ENCODE data around the gene DLG3. TPM values are rescaled to one million over a fixed set of nuclear protein-coding genes. Genes with fewer than 3 reads are reported as not detected.
A peak's percentile ranks its signal among the peaks of the same experiment; 100 is the strongest.

DLG3 gene
- polyA plus RNA-seq, 1 experiment: 9.8 TPM

DNA sequence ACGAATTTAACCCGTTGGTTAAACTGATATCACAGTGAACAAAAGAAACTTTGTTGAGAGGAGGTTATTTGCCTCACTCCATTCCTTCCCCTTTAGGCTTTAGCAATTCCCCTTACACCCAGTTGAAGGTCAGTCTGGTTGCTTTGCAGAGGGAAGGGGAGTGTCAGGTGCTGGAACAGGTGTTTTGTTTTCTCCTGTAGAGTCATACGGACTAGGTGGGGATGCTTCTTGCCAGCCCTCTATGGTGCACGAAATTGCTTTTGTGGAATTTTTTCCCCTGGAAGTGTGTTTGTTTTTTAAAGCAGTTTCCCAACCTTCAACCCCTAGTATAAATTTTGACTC is 33.1 kb downstream of the DLG3 start:
- POLR2A ChIA-PET: no interaction called here
- CTCF ChIA-PET: interaction anchor here (0.6 to 1.0 kb wide), 2 partner anchors 26 to 281 kb away, joined by 3 read pairs; no protein-coding TSS in a partner anchor
- Histone ChIP-seq H3K36me3 (ENCODE audit: control insufficient read depth, insufficient read depth, low read length) (no peaks in the 10 kb centered on the region), H3K4me3 (ENCODE audit: low read depth, low read length) (no peak overlapping the region), H3K27me3 (ENCODE audit: control insufficient read depth, insufficient read depth, low read length) (no peaks in the 10 kb centered on the region)
- no peak for DNase-seq (ENCODE audit: low read depth)
- no peak for TF ChIP-seq CTCF (IDR thresholded peaks at IDR 0.05; ENCODE audit: insufficient read depth, low read depth, low read length)

- DNase-seq (ENCODE audit: low read depth): no peak
- H3K27me3 ChIP-seq (ENCODE audit: control insufficient read depth, insufficient read depth, low read length): no peaks in the 10 kb centered on the region
- no peak overlapping the region for H3K4me3 ChIP-seq (ENCODE audit: low read depth, low read length)
- POLR2A ChIA-PET: interaction anchor here (0.6 kb wide), 1 partner anchor 186 kb away, joined by 3 read pairs; no protein-coding TSS in a partner anchor
- CTCF ChIA-PET: interaction anchor here (0.5 to 1.0 kb wide), 3 partner anchors 27 to 1669 kb away, joined by 3 to 4 read pairs (median 4); no protein-coding TSS in a partner anchor
- no peaks in the 10 kb centered on the region for H3K36me3 ChIP-seq (ENCODE audit: control insufficient read depth, insufficient read depth, low read length)
- no peak for TF ChIP-seq CTCF (IDR thresholded peaks at IDR 0.05; ENCODE audit: insufficient read depth, low read depth, low read length)
Observed at GRCh38 chrX:70478526-70479245, 34.1 kb downstream of the DLG3 start.

GRCh38 chrX:70479247-70479921 is 34.7 kb downstream of the DLG3 start:
- ChIA-PET CTCF (interaction anchor here (0.6 kb wide), 1 partner anchor 1670 kb away, joined by 4 read pairs; no protein-coding TSS in a partner anchor), POLR2A (interaction anchor here (0.6 kb wide), 1 partner anchor 185 kb away, joined by 3 read pairs; no protein-coding TSS in a partner anchor)
- no peak overlapping the region for H3K4me3 ChIP-seq (ENCODE audit: low read depth, low read length)
- no peaks in the 10 kb centered on the region for H3K27me3 ChIP-seq (ENCODE audit: control insufficient read depth, insufficient read depth, low read length)
- H3K36me3 ChIP-seq (ENCODE audit: control insufficient read depth, insufficient read depth, low read length): no peaks in the 10 kb centered on the region; the same call in 1 of the 2 replicates
- no peak for TF ChIP-seq CTCF (IDR thresholded peaks at IDR 0.05; ENCODE audit: insufficient read depth, low read depth, low read length)
- peak; percentile 31 for DNase-seq (ENCODE audit: low read depth)

DNA sequence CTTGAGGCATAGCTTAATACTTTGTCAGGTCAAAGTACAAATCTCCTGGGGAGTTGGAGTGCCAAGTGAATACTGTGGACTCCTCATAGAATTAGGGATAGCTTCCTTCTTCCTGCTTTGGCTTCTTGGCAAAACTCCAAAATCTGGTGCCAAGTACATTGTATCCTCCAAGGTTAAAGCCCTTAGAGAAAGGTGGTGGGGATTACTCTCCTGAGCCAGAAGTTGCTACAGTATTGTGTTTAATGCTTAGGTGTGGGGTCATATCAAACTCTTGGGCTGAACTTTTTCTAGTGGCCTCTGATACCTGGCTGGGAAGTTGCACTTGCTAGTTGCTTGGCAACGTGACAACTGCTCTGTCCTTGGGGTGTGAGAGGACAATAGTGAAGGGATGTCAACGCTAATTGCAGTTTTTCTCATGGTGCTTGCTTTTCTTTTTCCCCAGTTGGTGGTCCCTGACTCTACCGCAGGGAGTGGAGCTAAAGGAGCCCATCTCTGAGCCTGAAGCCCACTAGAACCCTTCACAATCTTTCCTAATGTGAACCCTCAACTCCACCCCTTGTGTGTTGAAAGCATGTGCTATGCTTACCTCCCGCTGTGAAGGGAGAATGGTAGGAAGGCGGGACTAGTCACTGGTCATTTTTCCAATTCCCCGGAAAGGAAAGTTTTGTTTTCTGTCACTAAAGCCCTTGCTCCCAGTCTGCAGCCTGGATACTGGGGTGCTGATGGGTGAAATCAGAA is 35.5 kb downstream of the DLG3 start:
- H3K4me3 ChIP-seq (ENCODE audit: low read depth, low read length): no peak overlapping the region
- POLR2A ChIA-PET: no interaction called here
- no peak for TF ChIP-seq CTCF (IDR thresholded peaks at IDR 0.05; ENCODE audit: insufficient read depth, low read depth, low read length)
- H3K27me3 ChIP-seq (ENCODE audit: control insufficient read depth, insufficient read depth, low read length): no peaks in the 10 kb centered on the region
- CTCF ChIA-PET: no interaction called here
- H3K36me3 ChIP-seq (ENCODE audit: control insufficient read depth, insufficient read depth, low read length): no peaks in the 10 kb centered on the region; the same call in 1 of the 2 replicates
- DNase-seq (ENCODE audit: low read depth): no peak

GRCh38 chrX:70480660-70481018 is 36.0 kb downstream of the DLG3 start:
- ChIA-PET CTCF (no interaction called here), POLR2A (no interaction called here)
- Histone ChIP-seq H3K4me3 (ENCODE audit: low read depth, low read length) (no peak overlapping the region), H3K27me3 (ENCODE audit: control insufficient read depth, insufficient read depth, low read length) (no peaks in the 10 kb centered on the region), H3K36me3 (ENCODE audit: control insufficient read depth, insufficient read depth, low read length) (no peaks in the 10 kb centered on the region; the same call in 1 of the 2 replicates)
- no peak for DNase-seq (ENCODE audit: low read depth)
- TF ChIP-seq CTCF (IDR thresholded peaks at IDR 0.05; ENCODE audit: insufficient read depth, low read depth, low read length): no peak
